ENCODE data around the gene LCE3C.
"Not testable (repeated sequence)": the region's sequence is repeated elsewhere in the genome, so short reads cannot be mapped to it uniquely, and the experiment has no call there.

Gene LCE3C, protein sequence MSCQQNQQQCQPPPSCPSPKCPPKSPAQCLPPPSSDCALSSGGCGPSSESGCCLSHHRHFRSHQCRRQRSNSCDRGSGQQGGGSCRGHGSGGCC

DNA sequence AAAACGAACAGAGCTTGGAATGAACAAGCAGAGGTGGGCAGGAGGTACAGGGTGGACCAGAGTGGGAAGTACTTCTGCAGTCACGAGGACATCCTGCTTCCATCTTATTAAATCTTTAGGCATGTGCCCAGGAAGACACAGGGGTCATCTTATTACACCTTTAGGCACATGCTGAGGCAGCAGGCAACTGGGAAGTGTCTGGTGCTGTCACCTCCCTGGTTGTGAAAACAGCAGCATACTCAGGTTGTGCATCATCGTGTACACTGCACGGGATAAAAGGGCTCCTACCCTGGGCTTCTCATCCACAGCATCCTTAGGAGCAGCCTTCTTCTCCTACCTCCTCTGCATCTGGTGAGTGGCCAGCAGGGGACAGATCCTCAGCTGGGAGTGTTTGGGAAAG lies at the start of gene LCE3C:
Gene LCE3C, plus strand, starts transcription at position 301 of the 400 bp plus-strand sequence. CDS start 498 bp downstream, outside the sequence.
- DNase-seq = no peak

DNA sequence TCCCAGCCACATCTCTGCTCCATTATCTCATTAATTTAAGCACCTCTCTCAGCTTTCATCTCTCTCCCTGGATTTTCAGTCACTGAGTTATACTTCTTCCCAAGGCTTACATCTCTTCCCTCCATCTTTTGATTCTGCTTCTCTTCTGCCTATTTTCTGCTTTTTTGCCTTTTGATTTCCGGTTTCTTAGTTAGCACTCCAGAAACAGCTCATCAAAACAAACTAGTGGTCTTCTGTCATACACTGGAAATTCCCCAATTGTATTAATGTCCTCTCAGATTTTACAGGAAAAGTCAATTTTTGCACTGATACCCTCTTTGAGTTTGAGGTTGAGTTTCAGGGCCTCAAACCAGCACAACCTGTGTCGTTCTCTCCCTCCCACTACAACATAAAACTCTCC lies 34.9 kb upstream of the LCE3C start:
- DNase-seq = no peak

DNA sequence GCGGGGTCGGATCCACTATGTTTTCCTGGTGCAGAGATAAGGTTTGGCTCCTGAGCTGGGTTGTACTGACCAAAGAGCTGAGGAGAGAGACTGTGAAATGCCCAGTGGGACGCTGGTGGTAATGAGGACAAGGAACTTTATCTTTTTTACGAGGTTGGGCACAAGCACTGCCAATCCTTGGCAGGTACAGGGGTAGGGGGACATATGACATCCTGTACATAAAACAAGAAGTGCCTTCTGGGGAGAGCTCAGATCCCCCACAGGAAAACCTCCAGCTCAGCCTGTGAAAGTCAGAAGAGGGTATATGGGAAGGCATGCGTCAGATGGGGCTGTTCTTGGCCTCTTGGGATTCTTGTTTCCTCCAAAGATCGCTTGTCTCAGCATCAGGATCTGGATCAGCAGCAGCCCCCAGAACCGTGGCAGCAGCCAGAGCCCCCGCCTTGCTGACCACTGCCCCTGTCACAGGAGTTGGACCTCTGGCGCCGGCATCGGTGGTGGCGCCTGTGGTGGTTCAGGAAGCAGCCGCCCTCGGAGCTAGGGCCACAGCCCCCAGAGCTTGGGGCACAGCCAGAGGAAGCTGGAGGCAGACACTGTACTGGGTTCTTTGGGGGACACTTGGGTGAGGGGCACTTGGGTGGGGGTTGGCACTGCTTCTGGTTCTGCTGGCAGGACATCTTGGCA lies 34.4 kb upstream of the LCE3C start:
- DNase-seq = no peak

DNA sequence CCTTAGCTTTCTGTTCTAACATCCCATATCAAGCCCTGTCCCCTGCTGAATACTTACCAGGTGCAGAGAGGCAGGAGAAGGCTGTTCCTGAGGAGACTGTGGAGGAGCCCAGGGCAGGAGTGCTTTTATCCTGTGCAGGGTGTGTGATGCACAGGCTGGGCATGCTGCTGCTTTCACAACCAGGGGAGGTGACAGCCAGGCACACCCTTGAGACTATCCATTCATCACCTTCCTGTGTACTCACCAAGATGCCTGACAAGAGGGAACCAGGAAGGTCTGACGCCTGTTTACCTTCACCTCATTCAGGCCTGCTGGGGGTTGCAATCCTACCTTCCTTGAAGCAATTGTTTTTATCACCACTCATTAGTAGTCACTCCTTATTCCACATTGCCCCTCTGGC lies 33.4 kb upstream of the LCE3C start, which contains the start of gene LCE3E:
Gene LCE3E, minus strand, starts transcription at position 100 of the 400 bp plus-strand sequence. CDS start 572 bp downstream, outside the sequence.
- DNase-seq = no peak

DNA sequence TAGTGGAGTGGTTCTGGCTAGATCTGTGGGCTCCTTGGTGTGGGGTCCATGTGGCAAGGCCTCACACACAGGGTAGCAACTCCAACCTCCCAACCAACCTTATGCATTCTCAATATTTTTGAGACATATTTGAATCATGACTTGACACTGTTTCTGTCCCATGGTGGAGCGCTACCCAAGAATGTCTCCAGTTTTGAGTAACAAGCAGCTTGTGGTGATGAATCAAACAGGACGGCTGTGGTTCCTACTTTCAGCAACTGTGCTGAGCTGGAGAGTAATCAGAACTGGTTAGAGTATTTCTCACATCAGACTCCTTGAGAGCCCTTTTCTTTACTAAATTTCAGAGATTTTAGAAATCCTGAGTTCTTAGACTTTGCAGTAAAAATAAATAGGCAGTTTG lies 22.9 kb upstream of the LCE3C start:
- DNase-seq = no peak

DNA sequence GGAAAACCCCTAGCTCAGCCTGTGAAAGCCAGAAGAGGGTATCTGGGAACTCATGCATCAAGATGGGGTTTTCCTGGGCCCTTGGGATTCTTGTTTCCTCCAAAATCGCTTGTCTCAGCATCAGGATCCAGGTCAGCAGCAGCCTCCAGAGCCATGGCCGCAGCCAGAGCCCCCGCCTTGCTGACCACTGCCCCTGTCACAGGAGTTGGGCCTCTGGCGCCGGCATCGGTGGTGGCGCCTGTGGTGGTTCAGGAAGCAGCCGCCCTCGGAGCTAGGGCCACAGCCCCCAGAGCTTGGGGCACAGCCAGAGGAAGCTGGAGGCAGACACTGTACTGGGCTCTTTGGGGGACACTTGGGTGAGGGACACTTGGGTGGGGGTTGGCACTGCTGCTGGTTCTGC lies 20.5 kb upstream of the LCE3C start:
- DNase-seq = not testable (repeated sequence)

DNA sequence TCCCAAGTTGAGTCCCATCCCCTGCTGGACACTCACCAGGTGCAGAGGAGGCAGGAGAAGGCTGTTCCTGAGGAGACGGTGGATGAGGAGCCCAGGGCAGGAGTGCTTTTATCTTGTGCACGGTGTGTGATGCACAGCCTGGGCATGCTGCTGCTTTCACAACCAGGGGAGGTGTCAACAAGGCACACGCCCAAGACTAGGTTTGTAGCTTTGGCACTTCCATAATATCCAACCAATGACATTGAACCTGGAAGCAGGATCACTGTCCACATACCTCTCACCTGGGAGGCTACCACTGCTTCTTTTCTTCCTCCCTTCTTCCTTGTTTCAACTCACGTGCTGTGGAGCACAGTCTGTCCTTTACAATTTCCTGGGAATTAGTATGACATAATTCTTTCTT lies 19.6 kb upstream of the LCE3C start, which contains the start of gene LCE3D:
Gene LCE3D, minus strand, starts transcription at position 84 of the 400 bp plus-strand sequence. CDS start 580 bp downstream, outside the sequence.
- no peak for DNase-seq

DNA sequence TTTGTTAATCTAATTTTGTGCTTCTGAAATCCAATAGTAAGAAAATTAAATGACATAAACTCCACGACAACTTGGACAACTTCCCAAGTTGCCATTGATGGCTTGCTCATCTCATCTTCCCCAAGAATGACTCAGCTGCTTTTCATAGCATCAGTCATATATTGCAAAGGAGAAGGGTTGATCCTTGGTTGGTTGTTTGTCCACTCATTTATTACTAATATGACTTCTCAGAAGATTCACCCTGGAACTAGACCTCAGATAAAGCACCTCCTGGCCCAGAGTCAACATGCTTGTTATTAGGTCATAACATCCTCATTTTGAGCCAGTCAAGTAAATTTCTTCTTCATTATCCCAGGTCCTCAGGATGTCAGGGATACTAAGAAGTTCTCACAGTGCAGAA lies 17.4 kb upstream of the LCE3C start:
- DNase-seq = no peak

DNA sequence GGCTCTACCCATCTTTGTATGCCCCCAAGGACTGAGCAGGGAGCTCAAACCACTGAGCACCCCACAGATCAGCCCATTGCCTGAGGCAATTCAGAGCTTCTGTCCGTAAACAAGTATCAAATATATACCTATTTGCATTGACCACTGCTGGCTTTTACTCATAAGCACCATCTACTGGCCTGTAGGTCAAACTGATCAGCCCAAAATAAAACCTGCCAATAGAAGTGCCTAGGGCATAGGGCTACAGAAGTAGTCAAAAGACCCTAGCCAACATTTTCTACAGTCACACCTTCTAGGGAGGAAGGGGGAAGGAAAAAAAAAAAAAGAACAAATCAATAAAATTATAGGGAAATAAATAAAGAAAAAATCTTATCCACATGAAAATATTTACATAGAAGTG lies 14.4 kb upstream of the LCE3C start:
- DNase-seq = no peak

DNA sequence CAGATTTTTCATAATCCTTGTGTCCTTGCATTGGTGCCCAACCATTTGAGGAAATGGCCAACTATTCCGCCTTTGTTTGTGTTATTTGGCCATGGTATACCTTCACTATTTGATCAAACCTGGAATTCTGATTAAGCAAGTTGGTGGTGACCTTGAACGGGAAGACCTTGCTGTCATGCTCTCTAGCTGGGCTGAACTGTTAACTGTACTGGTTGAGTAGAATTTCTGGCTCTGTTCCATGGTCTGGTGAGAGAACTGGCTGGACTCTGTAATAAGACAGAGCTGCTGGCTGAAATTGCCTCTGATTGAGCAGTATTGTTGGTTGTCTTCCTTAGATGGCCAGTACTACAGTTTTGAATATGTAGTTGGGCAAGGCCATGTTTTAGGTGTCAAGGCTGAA lies 3.0 kb upstream of the LCE3C start:
- DNase-seq = no peak

DNA sequence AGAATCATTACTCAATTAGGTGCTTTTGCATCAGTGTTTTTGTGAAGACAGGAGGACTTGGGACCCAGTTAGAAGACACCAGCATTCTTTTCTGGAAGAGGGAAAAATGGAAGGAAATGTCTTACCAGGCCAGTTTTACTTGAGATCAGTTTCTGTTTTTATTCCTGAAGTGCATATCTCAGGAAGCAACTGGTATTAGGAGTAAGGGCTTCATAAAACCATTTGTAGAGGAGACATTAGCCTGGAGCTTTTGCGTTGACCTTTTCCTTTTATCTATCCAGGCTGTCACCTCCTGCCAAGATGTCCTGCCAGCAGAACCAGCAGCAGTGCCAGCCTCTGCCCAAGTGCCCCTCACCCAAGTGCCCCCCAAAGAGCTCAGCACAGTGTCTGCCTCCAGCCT lies 13.5 kb downstream of the LCE3C start, which contains the start of gene LCE3B:
Gene LCE3B, plus strand, starts transcription at position 301 of the 400 bp plus-strand sequence. Its CDS starts 0 bp downstream, at position 301.
- no peak for DNase-seq

DNA sequence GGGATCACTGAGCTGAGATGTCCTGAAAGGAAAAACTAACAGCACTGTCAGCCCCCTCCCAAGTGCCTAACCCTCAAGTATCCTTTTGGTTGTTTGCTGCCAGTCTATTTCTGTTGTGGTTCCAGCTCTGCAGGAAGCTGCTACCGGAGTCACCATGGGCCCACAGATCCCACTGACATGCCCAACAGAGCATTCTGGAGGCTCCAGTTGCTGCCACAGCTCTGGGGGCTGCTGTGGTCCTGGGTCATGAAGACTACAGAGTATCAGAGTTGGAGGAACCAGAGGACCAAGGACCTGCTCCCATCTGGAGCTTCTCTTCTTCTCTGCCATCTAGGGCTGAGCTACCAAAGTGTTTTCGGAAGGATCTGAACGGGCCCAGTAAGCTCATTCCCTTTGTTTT lies 22.0 kb downstream of the LCE3C start:
- no peak for DNase-seq

DNA sequence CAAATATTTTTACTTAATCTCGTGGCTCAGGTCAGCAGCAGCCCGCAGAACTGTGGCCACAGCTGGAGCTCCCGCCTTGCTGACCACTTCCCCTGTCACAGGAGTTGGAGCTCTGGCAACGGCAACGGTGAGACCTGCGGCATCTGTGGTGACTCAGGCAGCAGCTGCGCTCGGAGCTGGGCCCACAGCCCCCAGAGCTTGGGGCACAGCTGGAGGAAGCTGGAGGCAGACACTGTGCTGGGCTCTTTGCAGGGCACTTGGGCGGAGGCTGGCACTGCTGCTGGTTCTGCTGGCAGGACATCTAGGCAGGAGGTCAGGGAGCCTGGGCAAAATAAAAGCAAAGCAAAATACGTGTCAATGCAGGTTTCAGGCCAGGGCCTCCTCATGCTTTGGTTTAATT lies 22.8 kb downstream of the LCE3C start, which contains the start of gene LCE3A:
Gene LCE3A, minus strand, starts transcription at position 301 of the 400 bp plus-strand sequence. Its CDS starts 0 bp downstream, at position 301.
- no peak for DNase-seq

DNA sequence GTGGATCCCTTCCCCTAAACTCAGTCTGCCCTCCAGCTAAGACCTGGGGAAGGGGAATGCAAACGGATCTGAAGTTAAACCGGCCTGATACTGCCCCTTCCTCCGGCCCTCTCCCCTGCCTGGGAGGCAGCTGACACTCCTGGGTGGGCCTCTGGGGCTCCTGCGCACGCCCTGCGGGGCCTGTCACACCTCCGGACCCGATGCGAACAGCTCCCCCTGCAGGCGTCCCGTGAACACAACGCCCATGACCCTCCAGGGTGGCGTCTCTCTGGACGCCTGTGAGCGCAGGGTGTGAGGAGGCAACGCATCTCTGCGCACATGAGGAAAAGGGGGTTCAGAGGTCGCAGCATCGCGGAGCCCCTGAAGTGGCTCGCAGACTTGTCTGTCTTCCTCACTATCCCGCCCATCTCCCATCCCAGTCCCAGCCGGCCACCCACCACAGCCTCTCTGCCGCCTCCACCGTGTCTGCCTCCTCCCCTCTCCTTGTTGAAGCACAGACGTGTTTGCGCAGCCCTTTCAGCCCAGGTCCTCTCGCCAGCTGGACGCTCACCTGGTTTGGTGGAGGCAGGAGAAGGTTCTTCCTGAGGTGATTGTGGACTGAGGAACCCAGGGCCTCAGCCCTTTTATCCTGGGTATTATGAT lies 23.3 kb downstream of the LCE3C start:
- no peak for DNase-seq

DNA sequence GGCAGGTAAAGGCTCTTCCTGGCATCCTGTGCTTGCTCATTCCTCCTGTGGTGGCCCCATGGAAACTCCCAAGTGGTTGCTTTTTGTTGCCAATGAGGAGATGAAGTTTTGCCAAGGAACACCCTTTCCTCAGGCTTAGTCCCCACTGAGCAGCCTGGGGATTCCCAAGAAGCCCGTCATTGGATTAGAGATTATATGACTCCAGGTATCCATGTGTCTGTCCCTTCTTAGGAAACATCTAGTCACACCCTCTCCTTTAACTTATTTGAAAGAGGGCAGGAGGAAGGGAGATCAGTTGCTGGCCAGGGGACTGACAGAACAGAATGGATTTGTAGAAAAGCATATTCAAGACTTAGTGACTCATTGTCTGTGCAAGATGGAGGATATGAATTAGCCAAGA lies 26.7 kb downstream of the LCE3C start:
- DNase-seq = no peak

DNA sequence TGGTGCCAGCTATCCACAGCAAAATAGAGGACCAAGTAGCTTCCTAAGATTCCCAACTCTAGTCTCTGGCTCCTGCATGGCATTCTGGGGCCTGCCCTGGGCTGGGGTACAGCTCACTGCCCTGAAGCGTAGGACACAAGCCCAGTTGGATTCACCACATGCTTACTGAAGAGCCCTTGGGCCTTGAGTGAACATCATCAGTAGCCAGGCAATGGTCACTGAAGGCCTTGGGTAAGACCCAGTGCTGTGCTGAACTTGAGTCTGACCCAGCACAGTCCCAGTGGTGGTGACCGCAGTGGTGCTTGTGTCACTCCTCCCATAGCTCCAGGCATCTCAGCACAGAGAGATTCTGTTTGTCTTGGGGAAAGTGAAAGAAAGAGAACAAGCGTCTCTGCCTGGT lies 30.6 kb downstream of the LCE3C start:
- DNase-seq = no peak

DNA sequence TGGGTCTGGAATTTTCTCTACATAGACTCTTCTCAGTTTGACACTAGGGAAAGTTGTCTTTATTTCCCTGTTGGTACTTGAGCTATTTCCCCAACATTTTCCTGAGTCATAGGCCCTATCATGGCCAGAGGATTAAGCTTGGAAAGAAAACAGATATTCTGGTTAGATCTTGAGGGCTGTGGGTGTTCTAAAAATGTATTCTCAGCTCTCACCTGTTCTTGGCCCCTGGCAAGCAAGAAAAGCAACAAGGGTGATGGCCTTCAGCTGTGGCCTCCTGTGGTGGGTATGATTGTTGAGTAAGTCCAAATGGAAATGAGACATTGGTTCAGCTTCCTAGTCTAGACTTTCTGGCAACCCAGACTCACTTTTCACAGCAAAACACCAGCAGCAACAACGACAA lies 40.3 kb downstream of the LCE3C start:
- no peak for DNase-seq

DNA sequence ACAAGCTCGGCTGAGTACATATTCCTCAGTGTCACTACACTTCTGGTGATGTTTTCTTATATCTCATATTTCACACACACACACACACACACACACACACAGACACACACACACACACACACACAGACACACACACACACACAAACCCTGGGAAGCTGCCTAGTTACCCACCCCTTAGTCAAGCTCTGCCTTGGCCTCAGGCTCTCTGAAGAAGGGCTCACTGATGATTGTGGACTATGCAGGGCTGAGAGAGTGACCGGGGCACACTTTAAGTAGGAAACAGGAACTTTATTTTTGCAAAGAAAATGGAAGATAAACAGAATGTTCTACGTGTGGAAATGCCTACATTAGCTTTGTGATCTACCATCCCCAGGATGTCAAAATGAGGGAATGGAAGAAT lies 43.9 kb downstream of the LCE3C start:
- no peak for DNase-seq

DNA sequence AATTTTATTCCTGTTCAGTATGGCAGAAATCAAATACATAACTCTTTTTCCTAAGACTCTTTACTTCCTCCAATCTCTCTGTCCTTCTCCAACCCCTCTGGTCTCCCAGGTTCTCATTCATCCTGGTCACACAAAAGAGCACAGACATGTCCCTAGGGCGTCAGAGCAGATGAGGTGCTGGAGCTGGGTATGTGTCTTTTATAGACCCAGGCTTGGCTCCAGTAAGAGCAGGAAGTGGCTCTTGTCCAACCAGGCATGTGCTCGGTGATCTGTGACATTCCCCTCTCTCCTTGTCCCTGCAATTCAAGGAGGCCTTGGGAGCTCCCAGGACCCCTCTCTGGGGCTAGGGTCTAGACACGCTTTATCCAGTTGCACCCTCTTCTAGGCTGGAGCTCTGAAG lies 45.1 kb downstream of the LCE3C start:
- DNase-seq = no peak

DNA sequence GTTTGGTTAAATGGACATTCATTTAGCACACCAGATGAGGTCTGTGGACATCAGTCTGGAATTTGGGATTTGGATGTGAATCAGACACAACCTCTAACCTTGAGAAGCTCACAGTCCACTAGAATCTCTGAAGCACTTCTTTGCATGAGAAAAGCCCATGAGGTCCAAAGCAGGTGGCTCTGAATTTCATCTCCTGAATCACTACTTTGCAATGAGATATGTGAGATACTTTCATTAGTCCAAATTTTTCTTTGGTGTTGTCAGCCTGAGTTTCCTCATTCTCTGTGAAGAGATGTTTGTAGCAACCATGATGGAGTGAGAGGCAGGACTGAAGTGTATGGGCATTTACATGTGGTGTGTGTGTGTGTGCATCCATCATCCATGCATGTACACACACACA lies 46.6 kb downstream of the LCE3C start:
- DNase-seq = no peak

Measured in bone marrow (tissue), 2 donors.